Tibial artery (tissue), 4 donors: ENCODE data around the gene SLC13A3.

ENCODE experiments used
- DNase-seq, 2 donors: peaks; one replicate each; pipeline ENCODE4 v3.0.0-alpha.2; 2019
- H3K27ac ChIP-seq, 2 donors: fragments of 200-600 bp; sonication (generic) in 1 of 2; 1 replicate in 1 of 2; 2 replicates in 1 of 2; pipeline ENCODE4 v1.5.1; 2018 to 2019; ENCODE audit warnings: mild to moderate bottlenecking in 1 of 2
- H3K27me3 ChIP-seq, 2 donors: fragments of 200-600 bp; sonication (generic) in 1 of 2; one replicate each; pipeline versions ENCODE4 v1.5.1 to v1.6.0; 2016 to 2019
- H3K36me3 ChIP-seq, 3 donors: fragments of 200-600 bp; sonication (generic) in 2 of 3; one replicate each; pipeline ENCODE4 v1.5.1; 2016 to 2019; ENCODE audit warnings: mild to moderate bottlenecking in 2 of 3
- H3K4me1 ChIP-seq, 4 donors: fragments of 200-600 bp; sonication (generic) in 2 of 4; 1 replicate in 3 of 4; 2 replicates in 1 of 4; pipeline ENCODE4 v1.5.1; 2016 to 2019
- H3K4me3 ChIP-seq, 2 donors: fragments of 200-600 bp; sonication (generic) in 1 of 2; 1 replicate in 1 of 2; 2 replicates in 1 of 2; pipeline ENCODE4 v1.5.1; 2018 to 2019; ENCODE audit warnings: mild to moderate bottlenecking in 2 of 2
- H3K9me3 ChIP-seq, 3 donors: fragments of 200-600 bp; sonication (generic) in 1 of 3; one replicate each; pipeline ENCODE4 v1.5.1; 2016 to 2019
- intact Hi-C: fragments of 100-400 bp; cut with DNase I; formaldehyde crosslinking; loops from one replicate; pipeline ENCODE4 v1.15.0; 2023; ENCODE audit warnings: low total_unique reads
- TF ChIP-seq, protein P1 (sequence below), 2 experiments: fragments of 200-600 bp in 1 of 2; fragments of 450-650 bp in 1 of 2; IDR thresholded peaks; one replicate each; pipeline ENCODE4 v1.5.1; 2017 to 2019; ENCODE audit warnings: antibody characterized with exemption in 2 of 2, mild to moderate bottlenecking in 1 of 2, moderate library complexity in 1 of 2

SLC13A3 gene

DNA sequence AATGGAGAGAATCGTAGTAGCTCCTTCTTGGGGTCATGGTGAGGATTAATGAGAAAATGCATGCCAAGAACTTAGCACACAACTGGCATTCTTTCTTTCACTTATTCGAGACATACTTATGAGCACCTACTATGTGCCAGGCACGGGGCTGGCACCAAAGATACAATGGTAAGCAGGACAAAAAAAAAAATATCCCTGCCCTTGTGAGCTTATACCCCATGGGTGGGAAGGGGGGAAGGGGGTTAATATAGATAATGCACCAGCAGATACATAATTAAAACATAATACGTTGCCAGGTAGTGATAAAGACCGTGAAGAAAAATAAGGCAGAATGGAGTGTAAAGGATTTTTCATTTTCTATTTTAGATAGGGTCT lies 8.3 kb downstream of the SLC13A3 start:
- TF ChIP-seq, protein P1, sequence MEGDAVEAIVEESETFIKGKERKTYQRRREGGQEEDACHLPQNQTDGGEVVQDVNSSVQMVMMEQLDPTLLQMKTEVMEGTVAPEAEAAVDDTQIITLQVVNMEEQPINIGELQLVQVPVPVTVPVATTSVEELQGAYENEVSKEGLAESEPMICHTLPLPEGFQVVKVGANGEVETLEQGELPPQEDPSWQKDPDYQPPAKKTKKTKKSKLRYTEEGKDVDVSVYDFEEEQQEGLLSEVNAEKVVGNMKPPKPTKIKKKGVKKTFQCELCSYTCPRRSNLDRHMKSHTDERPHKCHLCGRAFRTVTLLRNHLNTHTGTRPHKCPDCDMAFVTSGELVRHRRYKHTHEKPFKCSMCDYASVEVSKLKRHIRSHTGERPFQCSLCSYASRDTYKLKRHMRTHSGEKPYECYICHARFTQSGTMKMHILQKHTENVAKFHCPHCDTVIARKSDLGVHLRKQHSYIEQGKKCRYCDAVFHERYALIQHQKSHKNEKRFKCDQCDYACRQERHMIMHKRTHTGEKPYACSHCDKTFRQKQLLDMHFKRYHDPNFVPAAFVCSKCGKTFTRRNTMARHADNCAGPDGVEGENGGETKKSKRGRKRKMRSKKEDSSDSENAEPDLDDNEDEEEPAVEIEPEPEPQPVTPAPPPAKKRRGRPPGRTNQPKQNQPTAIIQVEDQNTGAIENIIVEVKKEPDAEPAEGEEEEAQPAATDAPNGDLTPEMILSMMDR (IDR thresholded peaks at IDR 0.05): no peak

DNA sequence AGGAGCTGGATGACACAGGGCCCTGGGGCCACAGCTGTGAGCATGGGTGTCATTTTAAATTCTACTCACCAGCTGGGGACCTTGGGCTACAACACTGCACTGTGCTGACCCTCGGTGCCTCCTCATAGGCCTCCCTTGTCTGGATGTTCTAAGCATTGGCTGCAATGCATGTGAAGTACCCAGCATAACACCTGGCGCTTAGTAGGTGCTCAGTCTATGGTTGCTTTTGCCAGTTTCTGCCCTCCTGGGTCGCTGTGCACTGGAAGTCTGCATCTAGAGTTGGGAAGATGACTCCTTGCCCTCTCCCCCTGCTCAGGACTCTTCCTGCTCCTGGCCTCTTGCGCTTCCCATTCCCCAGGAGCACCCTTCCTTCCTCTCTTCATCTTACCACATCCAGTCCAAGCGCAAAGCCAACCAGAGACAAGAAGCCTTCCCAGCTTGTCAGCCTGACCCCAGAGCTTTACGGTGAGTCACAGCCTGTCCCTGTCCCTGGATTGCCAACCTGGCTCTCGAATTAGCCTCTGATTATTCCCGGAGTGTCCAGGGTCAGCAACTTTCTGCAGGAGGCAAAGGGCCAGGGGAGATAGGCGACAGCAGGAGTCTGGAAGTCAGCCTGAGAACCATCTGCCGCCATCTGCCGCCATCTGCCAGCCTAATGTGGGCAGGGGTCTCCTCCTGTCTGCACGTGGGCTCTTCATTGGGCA lies 8.8 kb downstream of the SLC13A3 start:
- no peak for DNase-seq
- Histone ChIP-seq H3K4me3 (no peak overlapping the region), H3K27me3 (no peaks in the 10 kb centered on the region), H3K36me3 (no peaks in the 10 kb centered on the region), H3K4me1 (peaks cover 0 to 6% (median 3%) of the 10 kb centered on the region in 4 donors), H3K27ac (no peak overlapping the region), H3K9me3 (no peaks in the 10 kb centered on the region)
- TF ChIP-seq, protein P1 (IDR thresholded peaks at IDR 0.05): no peak
- intact Hi-C loops: no loop called here

More for the DNA sequence above, 8.3 kb downstream of the SLC13A3 start:
- Histone ChIP-seq H3K36me3 (no peaks in the 10 kb centered on the region), H3K27me3 (no peaks in the 10 kb centered on the region), H3K4me3 (no peak overlapping the region), H3K9me3 (no peaks in the 10 kb centered on the region), H3K27ac (no peak overlapping the region), H3K4me1 (peaks cover 0 to 6% (median 3%) of the 10 kb centered on the region in 4 donors)
- no peak for DNase-seq
- intact Hi-C loops: no loop called here

DNA sequence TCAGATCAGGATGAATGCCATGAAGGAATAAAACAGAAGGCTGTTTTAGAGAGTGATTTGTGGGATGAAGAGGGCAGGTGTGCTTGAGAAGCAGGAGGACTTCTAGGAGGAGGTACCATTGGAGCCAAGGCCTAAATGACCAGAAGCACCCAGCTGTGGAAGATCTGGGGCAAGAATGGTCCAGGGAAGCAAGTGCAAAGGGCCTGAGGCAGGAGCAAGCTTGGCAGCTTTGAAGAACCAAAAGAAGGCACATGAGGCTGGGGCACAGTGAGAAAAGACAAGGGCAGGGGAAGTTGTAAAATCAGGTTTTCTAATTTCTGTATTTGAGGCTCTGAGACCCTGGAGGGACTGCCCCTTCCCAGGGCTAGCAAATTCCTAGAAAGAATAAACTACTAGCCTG lies 9.8 kb downstream of the SLC13A3 start:
- no peaks in the 10 kb centered on the region for H3K27me3 ChIP-seq
- H3K9me3 ChIP-seq: no peaks in the 10 kb centered on the region
- no peak for DNase-seq
- H3K4me1 ChIP-seq: no peaks in the 10 kb centered on the region
- TF ChIP-seq, protein P1 (IDR thresholded peaks at IDR 0.05): no peak
- H3K4me3 ChIP-seq: no peak overlapping the region
- no peaks in the 10 kb centered on the region for H3K36me3 ChIP-seq
- H3K27ac ChIP-seq: no peak overlapping the region
- intact Hi-C loops: no loop called here

DNA sequence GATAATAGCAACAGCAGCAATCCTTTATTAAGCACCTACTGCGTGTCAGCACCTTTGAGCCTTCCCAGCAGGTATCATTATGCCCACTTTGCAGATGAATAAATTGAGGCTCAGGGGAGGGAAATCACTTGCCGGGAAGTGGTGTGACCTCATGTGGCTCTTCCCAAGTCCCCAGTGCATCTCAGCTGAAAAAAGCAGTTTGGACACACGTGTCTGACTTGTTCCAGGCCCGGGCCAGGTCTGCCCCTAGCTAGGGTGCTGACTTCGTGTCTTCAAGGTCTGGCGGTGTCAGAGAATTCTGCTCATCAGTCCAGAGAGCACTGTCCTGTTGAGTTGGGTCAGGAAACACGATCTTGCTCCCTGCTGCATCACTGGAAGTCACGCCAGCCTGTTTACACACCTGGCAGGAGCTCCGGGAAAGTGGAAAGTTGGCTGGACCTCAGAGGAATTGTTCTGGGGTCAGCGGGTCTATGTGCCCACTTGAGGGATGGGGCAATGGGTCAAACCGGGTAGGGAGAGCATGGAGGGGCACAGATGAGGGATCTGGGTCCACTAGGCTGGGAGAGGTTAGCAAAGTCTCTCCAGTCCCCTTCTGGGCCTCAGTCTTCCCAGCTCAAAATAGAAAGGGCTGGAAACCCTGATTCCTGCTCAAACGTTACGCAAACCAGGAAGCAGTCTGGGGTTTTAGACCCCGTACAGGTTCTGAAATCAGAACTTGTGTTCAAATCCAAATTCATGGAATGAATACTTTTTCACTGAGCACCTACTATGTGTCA lies 10.5 kb downstream of the SLC13A3 start:
- Histone ChIP-seq H3K4me3 (no peak overlapping the region), H3K4me1 (no peaks in the 10 kb centered on the region), H3K27ac (no peak overlapping the region), H3K36me3 (no peaks in the 10 kb centered on the region), H3K9me3 (no peaks in the 10 kb centered on the region), H3K27me3 (no peaks in the 10 kb centered on the region)
- DNase-seq: no peak
- intact Hi-C loops: no loop called here
- TF ChIP-seq, protein P1 (IDR thresholded peaks at IDR 0.05): no peak

DNA sequence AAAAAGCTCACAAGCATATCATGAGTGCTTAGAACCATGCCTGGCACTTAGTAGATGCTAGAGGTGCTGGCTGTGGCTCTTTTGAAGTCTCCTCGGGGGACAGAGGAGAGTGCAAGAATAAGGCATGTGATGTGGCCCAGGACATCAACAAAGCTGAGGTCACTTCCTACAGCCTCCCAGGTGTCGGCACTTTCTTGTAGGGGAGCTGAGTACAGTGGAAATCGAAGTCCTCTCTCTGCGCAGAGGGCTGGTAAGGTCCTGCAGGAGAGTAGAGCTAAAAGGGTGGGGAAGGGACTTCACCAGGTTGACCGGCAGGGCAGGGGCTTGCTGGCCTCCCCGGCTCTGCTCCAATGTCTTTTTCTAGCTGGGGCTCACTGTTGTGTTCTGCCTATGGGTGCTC lies 11.2 kb downstream of the SLC13A3 start:
- TF ChIP-seq, protein P1 (IDR thresholded peaks at IDR 0.05): no peak
- Histone ChIP-seq H3K9me3 (no peaks in the 10 kb centered on the region), H3K4me3 (no peak overlapping the region), H3K27me3 (no peaks in the 10 kb centered on the region), H3K4me1 (no peaks in the 10 kb centered on the region), H3K27ac (no peak overlapping the region), H3K36me3 (no peaks in the 10 kb centered on the region)
- no peak for DNase-seq
- intact Hi-C loops: no loop called here
